Suprapubic skin (tissue), 4 donors: Measurements from ENCODE around the gene ACSL1. TPM values are rescaled to one million over a fixed set of nuclear protein-coding genes. Genes with fewer than 3 reads are reported as not detected.

Experiments
- DNase-seq, 2 donors: peaks; one replicate each; pipeline ENCODE4 v3.0.0-alpha.2; 2019; ENCODE audit warnings: low spot score in 2 of 2
- H3K27ac ChIP-seq: fragments of 200-600 bp; sonication (generic); one replicate; pipeline ENCODE4 v1.5.1; 2019
- H3K27me3 ChIP-seq: fragments of 200-600 bp; sonication (generic); one replicate; pipeline ENCODE4 v1.5.1; 2019
- H3K36me3 ChIP-seq: fragments of 200-600 bp; sonication (generic); one replicate; pipeline ENCODE4 v1.5.1; 2019
- H3K4me1 ChIP-seq: fragments of 200-600 bp; sonication (generic); one replicate; pipeline ENCODE4 v1.5.1; 2019
- H3K4me3 ChIP-seq: fragments of 200-600 bp; sonication (generic); one replicate; pipeline ENCODE4 v1.5.1; 2019; ENCODE audit warnings: mild to moderate bottlenecking
- H3K9me3 ChIP-seq: fragments of 200-600 bp; sonication (generic); one replicate; pipeline ENCODE4 v1.5.1; 2019
- EP300 ChIP-seq: sonication (generic); formaldehyde crosslinking; IDR thresholded peaks from one replicate; pipeline ENCODE4 v1.6.1; 2017; ENCODE audit warnings: antibody characterized with exemption
- POLR2A ChIP-seq, 2 donors: fragments of 450-650 bp; IDR thresholded peaks; one replicate each; pipeline ENCODE4 v1.6.1; 2017; ENCODE audit warnings: antibody characterized with exemption in 2 of 2, mild to moderate bottlenecking in 2 of 2, moderate library complexity in 2 of 2
- POLR2AphosphoS5 ChIP-seq, 3 donors: sonication (generic); formaldehyde crosslinking; IDR thresholded peaks; one replicate each; pipeline ENCODE4 v1.6.1; 2017; ENCODE audit warnings: antibody characterized with exemption in 3 of 3
- WGBS: methylation state at CpG from one replicate; pipeline ENCODE4 v1.1.5; 2018; 5-methylcytosine and 5-hydroxymethylcytosine counted together
- total RNA-seq, 4 donors: library from RNA; depleted of rRNA; stranded (reverse); fragments of >200 nt; gene quantifications; one replicate each; pipeline ENCODE4 v1.1.0, GENCODE V29; 2016
- TF ChIP-seq, protein P1 (sequence below), 2 donors: fragments of 200-600 bp in 1 of 2; fragments of 450-650 bp in 1 of 2; sonication (generic) in 1 of 2; IDR thresholded peaks; one replicate each; pipeline ENCODE4 v1.5.1; 2016 to 2019; ENCODE audit warnings: antibody characterized with exemption in 2 of 2, mild to moderate bottlenecking in 1 of 2, moderate library complexity in 1 of 2

The ACSL1 gene
- total RNA-seq, 4 donors from 2014 or later, result 236 to 420 (median 277) TPM

DNA sequence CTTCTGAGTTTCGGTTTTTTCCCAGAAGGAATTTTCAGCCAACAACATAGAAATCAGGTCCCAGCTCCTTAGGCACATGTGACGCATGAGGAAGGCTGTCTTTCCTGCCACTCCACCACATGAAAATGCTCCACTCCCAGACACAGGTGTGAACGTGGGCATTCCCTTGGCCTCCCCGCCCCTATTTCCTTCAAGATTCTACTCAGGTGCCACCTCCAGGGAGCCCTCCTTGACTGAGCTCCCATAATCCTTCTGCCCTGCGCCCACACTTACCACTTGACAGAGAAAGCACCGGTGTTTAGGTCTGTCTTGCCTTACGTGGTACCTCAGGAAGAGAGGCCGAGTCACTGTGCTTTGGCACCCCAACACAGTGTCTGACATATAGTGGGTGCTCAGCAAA lies 47.4 kb downstream of the ACSL1 start:
- no peak for DNase-seq
- no peaks in the 10 kb centered on the region for H3K4me1 ChIP-seq
- no peaks in the 10 kb centered on the region for H3K9me3 ChIP-seq
- H3K4me3 ChIP-seq, result no peak overlapping the region
- no peaks in the 10 kb centered on the region for H3K27me3 ChIP-seq
- peaks cover 44% of the 10 kb centered on the region for H3K36me3 ChIP-seq
- no peak for TF ChIP-seq POLR2AphosphoS5 (IDR thresholded peaks at IDR 0.05)
- TF ChIP-seq POLR2A (IDR thresholded peaks at IDR 0.05), result no peak
- TF ChIP-seq, protein P1, sequence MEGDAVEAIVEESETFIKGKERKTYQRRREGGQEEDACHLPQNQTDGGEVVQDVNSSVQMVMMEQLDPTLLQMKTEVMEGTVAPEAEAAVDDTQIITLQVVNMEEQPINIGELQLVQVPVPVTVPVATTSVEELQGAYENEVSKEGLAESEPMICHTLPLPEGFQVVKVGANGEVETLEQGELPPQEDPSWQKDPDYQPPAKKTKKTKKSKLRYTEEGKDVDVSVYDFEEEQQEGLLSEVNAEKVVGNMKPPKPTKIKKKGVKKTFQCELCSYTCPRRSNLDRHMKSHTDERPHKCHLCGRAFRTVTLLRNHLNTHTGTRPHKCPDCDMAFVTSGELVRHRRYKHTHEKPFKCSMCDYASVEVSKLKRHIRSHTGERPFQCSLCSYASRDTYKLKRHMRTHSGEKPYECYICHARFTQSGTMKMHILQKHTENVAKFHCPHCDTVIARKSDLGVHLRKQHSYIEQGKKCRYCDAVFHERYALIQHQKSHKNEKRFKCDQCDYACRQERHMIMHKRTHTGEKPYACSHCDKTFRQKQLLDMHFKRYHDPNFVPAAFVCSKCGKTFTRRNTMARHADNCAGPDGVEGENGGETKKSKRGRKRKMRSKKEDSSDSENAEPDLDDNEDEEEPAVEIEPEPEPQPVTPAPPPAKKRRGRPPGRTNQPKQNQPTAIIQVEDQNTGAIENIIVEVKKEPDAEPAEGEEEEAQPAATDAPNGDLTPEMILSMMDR (IDR thresholded peaks at IDR 0.05), result no peak
- TF ChIP-seq EP300, result no peak
- no peak overlapping the region for H3K27ac ChIP-seq
- WGBS, result 83% methylated on average over 8 of the region's 8 CpGs

DNA sequence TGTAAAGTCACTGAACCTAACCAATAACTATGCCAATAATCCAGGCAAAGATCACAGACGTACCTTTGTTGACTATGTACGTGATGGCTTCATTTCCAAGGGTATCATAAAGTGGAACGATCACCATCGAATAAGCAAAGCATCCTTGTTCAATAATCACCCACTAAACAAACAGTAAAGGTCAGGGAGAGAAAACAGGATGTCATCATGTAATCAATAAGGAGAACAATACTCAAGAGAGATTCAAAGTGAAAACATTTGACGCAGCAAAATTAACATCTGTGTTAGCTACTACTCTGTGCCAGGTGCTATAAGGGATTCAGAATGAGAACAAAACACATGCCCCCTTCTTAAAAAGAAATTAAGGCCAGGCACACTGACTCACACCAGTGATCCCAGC lies 48.9 kb downstream of the ACSL1 start:
- Histone ChIP-seq H3K9me3 (no peaks in the 10 kb centered on the region), H3K36me3 (peaks cover 48% of the 10 kb centered on the region), H3K27ac (no peak overlapping the region), H3K4me3 (no peak overlapping the region), H3K27me3 (no peaks in the 10 kb centered on the region), H3K4me1 (no peaks in the 10 kb centered on the region)
- TF ChIP-seq POLR2AphosphoS5 (IDR thresholded peaks at IDR 0.05) (no peak), EP300 (no peak), POLR2A (IDR thresholded peaks at IDR 0.05) (no peak)
- TF ChIP-seq, protein P1 (IDR thresholded peaks at IDR 0.05), result no peak
- WGBS, result 87% methylated on average over 5 of the region's 5 CpGs
- DNase-seq, result no peak

DNA sequence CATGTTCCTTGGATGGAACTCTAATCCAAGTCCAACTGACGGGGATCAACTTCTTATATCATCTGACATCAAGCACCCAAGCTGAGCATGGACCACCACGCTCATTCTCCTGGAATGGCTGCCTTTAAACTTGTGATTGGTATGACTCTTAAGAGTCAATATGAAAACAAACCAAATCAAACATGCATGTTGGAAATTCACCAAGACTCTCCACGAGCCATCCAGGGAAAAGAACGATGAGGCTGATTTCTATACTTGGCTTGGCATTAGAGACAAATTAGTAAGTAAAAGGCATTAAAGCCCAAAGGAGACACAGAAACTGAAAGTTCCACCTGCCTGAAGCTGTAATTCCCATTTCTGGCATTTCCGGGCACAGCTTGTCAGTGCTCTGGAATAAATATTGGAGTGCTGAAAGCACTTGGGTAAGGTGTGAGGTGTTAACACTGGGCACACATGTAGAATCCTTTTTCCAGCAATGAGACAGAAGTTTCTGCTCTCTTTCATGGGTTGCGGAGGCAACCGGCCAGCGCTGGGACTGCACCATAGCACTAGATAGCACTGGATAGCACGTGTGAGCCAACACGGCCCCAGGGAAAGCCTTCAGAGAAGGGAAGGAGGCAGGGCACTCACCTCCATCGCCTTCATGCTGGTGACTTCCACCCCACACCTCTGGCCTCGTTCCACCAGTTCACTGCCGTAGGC lies 49.8 kb downstream of the ACSL1 start:
- no peaks in the 10 kb centered on the region for H3K4me1 ChIP-seq
- no peak overlapping the region for H3K27ac ChIP-seq
- no peaks in the 10 kb centered on the region for H3K9me3 ChIP-seq
- WGBS, result 59% methylated on average over 13 of the region's 13 CpGs
- no peak overlapping the region for H3K4me3 ChIP-seq
- no peaks in the 10 kb centered on the region for H3K27me3 ChIP-seq
- DNase-seq, result no peak
- TF ChIP-seq POLR2AphosphoS5 (IDR thresholded peaks at IDR 0.05) (no peak), EP300 (no peak), POLR2A (IDR thresholded peaks at IDR 0.05) (no peak)
- TF ChIP-seq, protein P1 (IDR thresholded peaks at IDR 0.05), result no peak
- H3K36me3 ChIP-seq, result peaks cover 54% of the 10 kb centered on the region

DNA sequence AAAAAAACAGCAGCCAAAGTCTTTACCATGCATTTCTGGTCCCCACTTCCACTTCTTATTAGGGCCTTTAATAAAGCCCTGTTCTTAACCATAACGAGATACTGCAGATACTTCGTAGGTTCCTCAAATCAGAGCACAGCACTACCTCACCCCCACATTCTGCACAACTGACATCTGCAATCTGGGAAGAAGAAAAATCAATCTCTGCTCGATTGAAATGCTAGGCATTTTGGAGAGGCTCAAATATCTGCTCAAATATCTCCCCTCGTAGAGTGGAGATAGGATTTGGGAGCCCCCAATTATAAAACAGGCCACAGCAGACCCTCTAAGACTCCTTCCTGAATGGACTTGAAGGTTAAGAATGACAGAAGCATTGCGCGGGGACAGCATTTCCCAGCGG lies 51.6 kb downstream of the ACSL1 start:
- no peak for DNase-seq
- Histone ChIP-seq H3K36me3 (peaks cover 58% of the 10 kb centered on the region), H3K27me3 (no peaks in the 10 kb centered on the region), H3K4me1 (no peaks in the 10 kb centered on the region), H3K9me3 (no peaks in the 10 kb centered on the region), H3K4me3 (no peak overlapping the region), H3K27ac (no peak overlapping the region)
- TF ChIP-seq POLR2A (IDR thresholded peaks at IDR 0.05) (no peak), EP300 (no peak), POLR2AphosphoS5 (IDR thresholded peaks at IDR 0.05) (no peak)
- TF ChIP-seq, protein P1 (IDR thresholded peaks at IDR 0.05), result no peak
- WGBS, result 96% methylated on average over 7 of the region's 7 CpGs

DNA sequence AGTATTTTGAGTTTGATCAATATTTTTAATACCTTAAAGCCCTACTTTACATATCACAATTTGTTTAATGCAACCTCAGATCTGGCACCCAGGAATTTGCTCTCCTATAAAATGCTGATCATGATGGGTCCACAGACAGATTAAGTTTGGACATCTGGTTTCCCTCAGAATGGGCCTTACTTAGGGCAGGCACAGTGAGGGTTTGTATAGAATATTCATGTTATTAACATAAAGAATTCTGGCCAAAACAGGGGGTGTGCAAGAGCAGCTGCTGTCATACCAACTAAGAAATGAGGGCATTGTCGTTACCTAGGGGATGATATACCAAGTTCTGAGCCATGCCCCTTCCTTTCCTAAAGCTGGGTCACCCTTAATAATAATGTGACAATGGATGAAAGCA lies 54.4 kb downstream of the ACSL1 start:
- no peak for DNase-seq
- no peak for TF ChIP-seq POLR2AphosphoS5 (IDR thresholded peaks at IDR 0.05)
- TF ChIP-seq, protein P1 (IDR thresholded peaks at IDR 0.05), result no peak
- TF ChIP-seq POLR2A (IDR thresholded peaks at IDR 0.05), result no peak
- Histone ChIP-seq H3K4me1 (no peaks in the 10 kb centered on the region), H3K9me3 (no peaks in the 10 kb centered on the region), H3K4me3 (no peak overlapping the region), H3K36me3 (peaks cover 77% of the 10 kb centered on the region), H3K27ac (no peak overlapping the region), H3K27me3 (no peaks in the 10 kb centered on the region)
- WGBS, result 92% methylated on average over 1 of the region's 1 CpG
